Coronary artery (tissue), 2 donors: ENCODE data around the gene PARP8.

ENCODE experiments used
- DNase-seq: peaks from one replicate; pipeline ENCODE4 v3.0.0-alpha.2; 2017; ENCODE audit warnings: low spot score
- H3K27ac ChIP-seq, 2 donors: fragments of 200-600 bp; sonication (generic); one replicate each; pipeline ENCODE4 v1.5.1; 2016 to 2019
- H3K4me3 ChIP-seq: fragments of 200-600 bp; sonication (generic); 2 replicates; pipeline ENCODE4 v1.5.1; 2016; ENCODE audit warnings: mild to moderate bottlenecking, moderate library complexity
- CTCF ChIP-seq: fragments of 200-600 bp; sonication (generic); IDR thresholded peaks from one replicate; pipeline ENCODE4 v1.5.1; 2019; ENCODE audit warnings: antibody characterized with exemption

Gene PARP8

GRCh38 chr5:50726475-50727148 is 60.2 kb downstream of the PARP8 start:
- no peak for DNase-seq
- no peak for TF ChIP-seq CTCF
- no peak overlapping the region for H3K4me3 ChIP-seq
- no peak overlapping the region for H3K27ac ChIP-seq

- no peak for TF ChIP-seq CTCF
- Histone ChIP-seq H3K4me3 (no peak overlapping the region), H3K27ac (no peak overlapping the region)
- DNase-seq: no peak
Observed at GRCh38 chr5:50727149-50727496, 60.7 kb downstream of the PARP8 start.

GRCh38 chr5:50727845-50728244 is 61.4 kb downstream of the PARP8 start:
- no peak for TF ChIP-seq CTCF
- Histone ChIP-seq H3K4me3 (no peak overlapping the region), H3K27ac (no peak overlapping the region)
- DNase-seq: no peak

GRCh38 chr5:50730336-50730735 is 63.9 kb downstream of the PARP8 start:
- DNase-seq: no peak
- TF ChIP-seq CTCF: no peak
- no peak overlapping the region for H3K27ac ChIP-seq
- no peak overlapping the region for H3K4me3 ChIP-seq

- no peak for TF ChIP-seq CTCF
- no peak overlapping the region for H3K4me3 ChIP-seq
- no peak overlapping the region for H3K27ac ChIP-seq
- no peak for DNase-seq
Observed at GRCh38 chr5:50730841-50731240, 64.4 kb downstream of the PARP8 start.

- TF ChIP-seq CTCF: no peak
- DNase-seq: no peak
- no peak overlapping the region for H3K27ac ChIP-seq
- no peak overlapping the region for H3K4me3 ChIP-seq
Observed at GRCh38 chr5:50733741-50734140, 67.3 kb downstream of the PARP8 start.

GRCh38 chr5:50738864-50739263 is 72.4 kb downstream of the PARP8 start:
- Histone ChIP-seq H3K27ac (no peak overlapping the region), H3K4me3 (no peak overlapping the region)
- no peak for TF ChIP-seq CTCF
- no peak for DNase-seq
